Measurements from ENCODE around the gene CCDC192.

DNA sequence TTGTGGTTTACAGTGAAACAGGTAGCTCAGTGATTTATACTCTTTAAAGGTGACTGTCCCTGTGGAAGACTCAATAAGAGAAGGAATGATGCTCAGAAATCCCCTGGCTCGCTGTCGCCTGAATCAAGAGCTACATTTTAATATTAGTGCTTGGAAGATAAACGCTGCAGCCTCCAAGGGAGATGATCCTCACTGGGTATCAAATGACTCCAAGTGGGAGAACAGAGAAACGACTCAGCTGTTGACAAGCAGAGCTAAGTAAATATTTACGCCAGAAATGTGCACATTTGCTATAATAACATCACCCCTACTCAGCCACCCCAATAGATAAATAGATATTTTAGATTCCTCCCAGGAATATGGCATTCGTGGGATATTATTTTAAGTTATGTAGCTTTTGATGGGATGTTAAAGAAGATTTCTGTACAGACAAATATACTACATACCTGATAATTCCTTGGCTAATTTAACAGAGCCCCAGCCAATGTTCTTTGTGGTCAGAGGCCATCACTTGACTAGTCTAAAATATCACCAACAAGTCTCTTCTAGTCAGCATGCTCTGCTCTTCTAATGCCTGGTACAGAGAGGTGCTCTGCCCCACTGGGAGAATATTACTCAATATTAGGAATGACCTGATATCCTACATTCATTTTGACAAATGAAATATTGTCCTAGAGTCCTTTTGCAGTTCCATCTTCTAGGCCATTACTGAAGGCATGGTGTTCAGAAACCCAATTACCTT is 18.3 kb upstream of the CCDC192 start:
- TF ChIP-seq, protein P1, sequence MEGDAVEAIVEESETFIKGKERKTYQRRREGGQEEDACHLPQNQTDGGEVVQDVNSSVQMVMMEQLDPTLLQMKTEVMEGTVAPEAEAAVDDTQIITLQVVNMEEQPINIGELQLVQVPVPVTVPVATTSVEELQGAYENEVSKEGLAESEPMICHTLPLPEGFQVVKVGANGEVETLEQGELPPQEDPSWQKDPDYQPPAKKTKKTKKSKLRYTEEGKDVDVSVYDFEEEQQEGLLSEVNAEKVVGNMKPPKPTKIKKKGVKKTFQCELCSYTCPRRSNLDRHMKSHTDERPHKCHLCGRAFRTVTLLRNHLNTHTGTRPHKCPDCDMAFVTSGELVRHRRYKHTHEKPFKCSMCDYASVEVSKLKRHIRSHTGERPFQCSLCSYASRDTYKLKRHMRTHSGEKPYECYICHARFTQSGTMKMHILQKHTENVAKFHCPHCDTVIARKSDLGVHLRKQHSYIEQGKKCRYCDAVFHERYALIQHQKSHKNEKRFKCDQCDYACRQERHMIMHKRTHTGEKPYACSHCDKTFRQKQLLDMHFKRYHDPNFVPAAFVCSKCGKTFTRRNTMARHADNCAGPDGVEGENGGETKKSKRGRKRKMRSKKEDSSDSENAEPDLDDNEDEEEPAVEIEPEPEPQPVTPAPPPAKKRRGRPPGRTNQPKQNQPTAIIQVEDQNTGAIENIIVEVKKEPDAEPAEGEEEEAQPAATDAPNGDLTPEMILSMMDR (IDR thresholded peaks at IDR 0.05), result no peak
- TF ChIP-seq JUN (CRISPR knock-in tag; IDR thresholded peaks at IDR 0.05) (no peak), SMAD3 (CRISPR knock-in tag; IDR thresholded peaks at IDR 0.05; ENCODE audit: borderline replicate concordance) (no peak), CREM (CRISPR knock-in tag; IDR thresholded peaks at IDR 0.05) (no peak), KAT7 (CRISPR knock-in tag; IDR thresholded peaks at IDR 0.05; ENCODE audit: borderline replicate concordance) (no peak), NFYB (CRISPR knock-in tag; conservative IDR thresholded peaks at IDR 0.05; ENCODE audit: low read depth) (no peak), CREB1 (CRISPR knock-in tag; IDR thresholded peaks at IDR 0.05) (no peak)
- TF ChIP-seq, protein P2, sequence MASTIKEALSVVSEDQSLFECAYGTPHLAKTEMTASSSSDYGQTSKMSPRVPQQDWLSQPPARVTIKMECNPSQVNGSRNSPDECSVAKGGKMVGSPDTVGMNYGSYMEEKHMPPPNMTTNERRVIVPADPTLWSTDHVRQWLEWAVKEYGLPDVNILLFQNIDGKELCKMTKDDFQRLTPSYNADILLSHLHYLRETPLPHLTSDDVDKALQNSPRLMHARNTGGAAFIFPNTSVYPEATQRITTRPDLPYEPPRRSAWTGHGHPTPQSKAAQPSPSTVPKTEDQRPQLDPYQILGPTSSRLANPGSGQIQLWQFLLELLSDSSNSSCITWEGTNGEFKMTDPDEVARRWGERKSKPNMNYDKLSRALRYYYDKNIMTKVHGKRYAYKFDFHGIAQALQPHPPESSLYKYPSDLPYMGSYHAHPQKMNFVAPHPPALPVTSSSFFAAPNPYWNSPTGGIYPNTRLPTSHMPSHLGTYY (CRISPR knock-in tag; IDR thresholded peaks at IDR 0.05), result no peak
- TF ChIP-seq, protein P3, sequence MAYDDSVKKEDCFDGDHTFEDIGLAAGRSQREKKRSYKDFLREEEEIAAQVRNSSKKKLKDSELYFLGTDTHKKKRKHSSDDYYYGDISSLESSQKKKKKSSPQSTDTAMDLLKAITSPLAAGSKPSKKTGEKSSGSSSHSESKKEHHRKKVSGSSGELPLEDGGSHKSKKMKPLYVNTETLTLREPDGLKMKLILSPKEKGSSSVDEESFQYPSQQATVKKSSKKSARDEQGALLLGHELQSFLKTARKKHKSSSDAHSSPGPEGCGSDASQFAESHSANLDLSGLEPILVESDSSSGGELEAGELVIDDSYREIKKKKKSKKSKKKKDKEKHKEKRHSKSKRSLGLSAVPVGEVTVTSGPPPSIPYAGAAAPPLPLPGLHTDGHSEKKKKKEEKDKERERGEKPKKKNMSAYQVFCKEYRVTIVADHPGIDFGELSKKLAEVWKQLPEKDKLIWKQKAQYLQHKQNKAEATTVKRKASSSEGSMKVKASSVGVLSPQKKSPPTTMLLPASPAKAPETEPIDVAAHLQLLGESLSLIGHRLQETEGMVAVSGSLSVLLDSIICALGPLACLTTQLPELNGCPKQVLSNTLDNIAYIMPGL (CRISPR knock-in tag; IDR thresholded peaks at IDR 0.05), result no peak
- TF ChIP-seq, protein P4, sequence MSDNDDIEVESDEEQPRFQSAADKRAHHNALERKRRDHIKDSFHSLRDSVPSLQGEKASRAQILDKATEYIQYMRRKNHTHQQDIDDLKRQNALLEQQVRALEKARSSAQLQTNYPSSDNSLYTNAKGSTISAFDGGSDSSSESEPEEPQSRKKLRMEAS (CRISPR knock-in tag; IDR thresholded peaks at IDR 0.05), result no peak
- TF ChIP-seq, protein P5, sequence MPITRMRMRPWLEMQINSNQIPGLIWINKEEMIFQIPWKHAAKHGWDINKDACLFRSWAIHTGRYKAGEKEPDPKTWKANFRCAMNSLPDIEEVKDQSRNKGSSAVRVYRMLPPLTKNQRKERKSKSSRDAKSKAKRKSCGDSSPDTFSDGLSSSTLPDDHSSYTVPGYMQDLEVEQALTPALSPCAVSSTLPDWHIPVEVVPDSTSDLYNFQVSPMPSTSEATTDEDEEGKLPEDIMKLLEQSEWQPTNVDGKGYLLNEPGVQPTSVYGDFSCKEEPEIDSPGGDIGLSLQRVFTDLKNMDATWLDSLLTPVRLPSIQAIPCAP (CRISPR knock-in tag; IDR thresholded peaks at IDR 0.05), result no peak

Data from WTC11 (cell line).